WERI-Rb-1 (cell line): ENCODE data around the gene MUC2.

Experiments used
- DNase-seq: peaks from one replicate; pipeline ENCODE4 v3.0.0-alpha.2; 2020
- H3K27ac ChIP-seq: fragments of 250-450 bp; sonication (Bioruptor Pico); 2 replicates; pipeline ENCODE4 v1.5.1; 2020; ENCODE audit warnings: mild to moderate bottlenecking, moderate library complexity
- H3K27me3 ChIP-seq: fragments of 250-450 bp; sonication (Bioruptor Pico); 2 replicates; pipeline ENCODE4 v1.5.1; 2021; ENCODE audit warnings: mild to moderate bottlenecking, low read depth, moderate library complexity; ENCODE audit not compliant: insufficient read depth, severe bottlenecking
- H3K36me3 ChIP-seq: fragments of 250-450 bp; sonication (Bioruptor Pico); 2 replicates; pipeline ENCODE4 v1.5.1; 2020; ENCODE audit warnings: mild to moderate bottlenecking, moderate library complexity
- H3K4me3 ChIP-seq: 2 replicates; pipeline ENCODE4 v1.5.1; 2011; ENCODE audit warnings: low read depth, mild to moderate bottlenecking, control low read depth, low read length
- H3K9me3 ChIP-seq: fragments of 250-450 bp; sonication (Bioruptor Pico); 2 replicates; pipeline ENCODE4 v1.5.1; 2021; ENCODE audit warnings: mild to moderate bottlenecking, moderate library complexity; ENCODE audit not compliant: severe bottlenecking
- TF ChIP-seq, protein P1 (sequence below): IDR thresholded peaks from 2 replicates; pipeline ENCODE4 v1.5.1; 2011; ENCODE audit warnings: low read depth, mild to moderate bottlenecking, control low read depth, inconsistent platforms, low read length

Gene MUC2

GRCh38 chr11:1028291-1028540, 46.5 kb upstream of the MUC2 start:
- H3K27me3 ChIP-seq: no peaks in the 10 kb centered on the region
- no peak for DNase-seq
- H3K4me3 ChIP-seq: no peak overlapping the region
- no peaks in the 10 kb centered on the region for H3K36me3 ChIP-seq
- no peak overlapping the region for H3K27ac ChIP-seq
- TF ChIP-seq, protein P1, sequence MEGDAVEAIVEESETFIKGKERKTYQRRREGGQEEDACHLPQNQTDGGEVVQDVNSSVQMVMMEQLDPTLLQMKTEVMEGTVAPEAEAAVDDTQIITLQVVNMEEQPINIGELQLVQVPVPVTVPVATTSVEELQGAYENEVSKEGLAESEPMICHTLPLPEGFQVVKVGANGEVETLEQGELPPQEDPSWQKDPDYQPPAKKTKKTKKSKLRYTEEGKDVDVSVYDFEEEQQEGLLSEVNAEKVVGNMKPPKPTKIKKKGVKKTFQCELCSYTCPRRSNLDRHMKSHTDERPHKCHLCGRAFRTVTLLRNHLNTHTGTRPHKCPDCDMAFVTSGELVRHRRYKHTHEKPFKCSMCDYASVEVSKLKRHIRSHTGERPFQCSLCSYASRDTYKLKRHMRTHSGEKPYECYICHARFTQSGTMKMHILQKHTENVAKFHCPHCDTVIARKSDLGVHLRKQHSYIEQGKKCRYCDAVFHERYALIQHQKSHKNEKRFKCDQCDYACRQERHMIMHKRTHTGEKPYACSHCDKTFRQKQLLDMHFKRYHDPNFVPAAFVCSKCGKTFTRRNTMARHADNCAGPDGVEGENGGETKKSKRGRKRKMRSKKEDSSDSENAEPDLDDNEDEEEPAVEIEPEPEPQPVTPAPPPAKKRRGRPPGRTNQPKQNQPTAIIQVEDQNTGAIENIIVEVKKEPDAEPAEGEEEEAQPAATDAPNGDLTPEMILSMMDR: no peak
- H3K9me3 ChIP-seq: no peaks in the 10 kb centered on the region

- H3K27me3 ChIP-seq: no peaks in the 10 kb centered on the region
- H3K9me3 ChIP-seq: no peaks in the 10 kb centered on the region
- TF ChIP-seq, protein P1: no peak
- no peak overlapping the region for H3K27ac ChIP-seq
- no peaks in the 10 kb centered on the region for H3K36me3 ChIP-seq
- no peak for DNase-seq
- no peak overlapping the region for H3K4me3 ChIP-seq
These were observed 46.1 kb upstream of the MUC2 start for GRCh38 chr11:1028616-1029015.

DNA sequence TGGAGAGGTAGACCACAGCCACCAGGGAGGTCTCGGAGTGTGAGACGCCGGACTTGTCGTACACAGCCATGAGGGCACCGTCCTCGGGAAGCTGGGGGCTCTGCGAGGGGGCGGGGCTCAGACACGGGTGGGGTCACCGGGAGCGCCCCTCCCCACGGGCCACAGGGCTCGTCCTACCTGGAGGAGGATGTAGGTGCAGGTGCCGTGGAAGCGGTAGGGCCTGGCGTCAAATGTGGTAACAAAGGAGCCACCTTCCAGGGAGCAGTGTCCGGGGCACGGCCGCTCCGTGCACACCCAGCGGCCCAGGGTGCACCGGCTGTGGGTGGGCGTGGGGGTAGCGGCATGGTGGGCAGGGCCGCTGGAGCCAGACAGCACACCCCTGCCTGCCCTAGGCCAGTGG, 45.6 kb upstream of the MUC2 start:
- Histone ChIP-seq H3K27me3 (no peaks in the 10 kb centered on the region), H3K36me3 (no peaks in the 10 kb centered on the region), H3K4me3 (no peak overlapping the region), H3K9me3 (no peaks in the 10 kb centered on the region), H3K27ac (no peak overlapping the region)
- TF ChIP-seq, protein P1: no peak
- DNase-seq: no peak

GRCh38 chr11:1029654-1030053, 45.0 kb upstream of the MUC2 start:
- H3K36me3 ChIP-seq: no peaks in the 10 kb centered on the region
- no peaks in the 10 kb centered on the region for H3K9me3 ChIP-seq
- H3K27me3 ChIP-seq: no peaks in the 10 kb centered on the region
- TF ChIP-seq, protein P1: no peak
- H3K27ac ChIP-seq: no peak overlapping the region
- DNase-seq: no peak
- H3K4me3 ChIP-seq: no peak overlapping the region

DNA sequence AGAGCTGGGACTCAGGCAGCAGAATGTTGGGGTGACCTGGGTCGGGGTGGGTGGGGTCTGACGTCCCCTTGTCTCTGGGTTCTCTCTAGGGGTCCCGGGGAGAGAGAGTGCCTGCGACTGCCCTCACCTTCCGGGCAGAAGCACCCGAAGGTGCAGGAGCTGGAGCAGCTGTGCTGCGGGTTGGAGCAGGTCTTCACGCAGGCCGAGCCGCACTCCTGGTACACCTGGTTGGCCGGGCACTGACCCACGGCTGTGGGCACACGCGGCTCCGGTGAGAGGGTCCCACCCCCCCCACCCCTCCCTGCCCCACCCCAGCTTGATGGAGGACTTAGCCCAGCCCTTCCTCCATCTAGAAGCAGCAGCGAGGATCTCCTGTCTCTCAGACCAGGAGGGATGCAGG, 44.6 kb upstream of the MUC2 start:
- Histone ChIP-seq H3K4me3 (no peak overlapping the region), H3K36me3 (no peaks in the 10 kb centered on the region), H3K27ac (no peak overlapping the region), H3K27me3 (no peaks in the 10 kb centered on the region), H3K9me3 (no peaks in the 10 kb centered on the region)
- TF ChIP-seq, protein P1: no peak
- no peak for DNase-seq

- no peaks in the 10 kb centered on the region for H3K27me3 ChIP-seq
- no peaks in the 10 kb centered on the region for H3K9me3 ChIP-seq
- no peak overlapping the region for H3K4me3 ChIP-seq
- H3K36me3 ChIP-seq: no peaks in the 10 kb centered on the region
- DNase-seq: no peak
- H3K27ac ChIP-seq: no peak overlapping the region
- TF ChIP-seq, protein P1: no peak
These were observed 44.1 kb upstream of the MUC2 start for GRCh38 chr11:1030556-1030955.
